Memory B cell (primary cell): ENCODE results near the gene MIEF2.
"Not testable (repeated sequence)": the region's sequence is repeated elsewhere in the genome, so short reads cannot be mapped to it uniquely, and the experiment has no call there.

Source experiments
- ATAC-seq: fragments of 150-1000 bp; cut with Tn5 transposase; 2 replicates; pipeline ENCODE4 v1.10.0; 2021; ENCODE audit warnings: low read depth, mild to moderate bottlenecking, moderate library complexity
- DNase-seq, 2 donors: peaks; one replicate each; pipeline ENCODE4 v3.0.0; 2022; ENCODE audit warnings: low spot score in 2 of 2
- H3K27ac Mint-ChIP-seq: one replicate; pipeline ENCODE4 v1.8.0; 2022; ENCODE audit warnings: mild to moderate bottlenecking, moderate library complexity, mixed read lengths
- H3K27me3 Mint-ChIP-seq: one replicate; pipeline ENCODE4 v1.8.0; 2022; ENCODE audit warnings: mixed read lengths
- H3K36me3 Mint-ChIP-seq: one replicate; pipeline ENCODE4 v1.8.0; 2022; ENCODE audit warnings: mild to moderate bottlenecking, mixed read lengths
- H3K4me1 Mint-ChIP-seq: one replicate; pipeline ENCODE4 v1.8.0; 2022; ENCODE audit warnings: mixed read lengths
- H3K4me3 Mint-ChIP-seq: one replicate; pipeline ENCODE4 v1.8.0; 2022; ENCODE audit warnings: mild to moderate bottlenecking, moderate library complexity, mixed read lengths
- H3K9me3 Mint-ChIP-seq: one replicate; pipeline ENCODE4 v1.8.0; 2022; ENCODE audit warnings: mixed read lengths

The MIEF2 gene, protein sequence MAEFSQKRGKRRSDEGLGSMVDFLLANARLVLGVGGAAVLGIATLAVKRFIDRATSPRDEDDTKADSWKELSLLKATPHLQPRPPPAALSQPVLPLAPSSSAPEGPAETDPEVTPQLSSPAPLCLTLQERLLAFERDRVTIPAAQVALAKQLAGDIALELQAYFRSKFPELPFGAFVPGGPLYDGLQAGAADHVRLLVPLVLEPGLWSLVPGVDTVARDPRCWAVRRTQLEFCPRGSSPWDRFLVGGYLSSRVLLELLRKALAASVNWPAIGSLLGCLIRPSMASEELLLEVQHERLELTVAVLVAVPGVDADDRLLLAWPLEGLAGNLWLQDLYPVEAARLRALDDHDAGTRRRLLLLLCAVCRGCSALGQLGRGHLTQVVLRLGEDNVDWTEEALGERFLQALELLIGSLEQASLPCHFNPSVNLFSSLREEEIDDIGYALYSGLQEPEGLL

DNA sequence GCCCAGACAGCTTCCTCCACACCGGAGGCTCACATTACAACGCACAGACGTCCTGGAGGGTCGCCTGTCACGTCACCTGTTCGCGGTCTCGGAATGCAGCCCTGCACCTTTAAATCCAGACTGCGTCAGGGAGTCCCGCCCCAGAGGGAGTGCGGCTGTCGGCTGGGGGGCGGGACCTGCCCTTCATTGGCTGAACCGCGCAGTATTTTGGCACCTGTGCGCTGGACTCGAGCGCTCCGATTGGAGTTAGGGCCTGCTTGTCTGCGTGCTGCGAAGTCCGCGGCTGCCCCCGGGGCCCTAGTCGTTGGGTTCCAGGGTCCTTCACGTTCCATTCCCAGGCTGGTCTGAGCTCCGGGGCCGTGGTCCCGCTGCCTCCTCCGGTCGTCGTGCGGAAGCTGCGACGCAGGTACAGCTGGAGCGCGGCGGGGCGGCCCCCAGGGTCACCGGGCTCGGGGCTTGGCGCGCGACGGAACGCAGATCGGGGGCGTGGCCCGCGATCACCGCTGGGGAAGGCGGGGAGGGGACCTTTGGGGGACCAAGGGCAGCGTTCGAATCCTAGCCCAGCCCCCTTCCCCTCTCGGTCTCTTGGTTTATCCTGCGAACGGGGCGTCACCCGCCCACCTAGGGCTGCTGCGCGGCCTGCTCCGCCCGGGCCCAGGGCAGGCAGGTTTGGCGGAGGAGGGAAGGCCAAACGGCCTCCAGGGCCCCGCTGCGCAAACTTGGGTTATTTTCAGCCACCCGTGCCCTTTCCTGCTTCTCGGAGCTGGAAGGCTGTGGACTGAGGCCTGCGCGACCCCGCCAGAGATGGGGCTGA is at the start of gene MIEF2:
Gene MIEF2 (plus strand): TSS at position 331 of the 814 bp plus-strand sequence. CDS start 2,059 bp downstream, outside the sequence.
- peak; percentile 82 to 85 for DNase-seq
- peaks cover 3% of the 10 kb centered on the region for H3K36me3 Mint-ChIP-seq
- H3K9me3 Mint-ChIP-seq, result no peaks in the 10 kb centered on the region

DNA sequence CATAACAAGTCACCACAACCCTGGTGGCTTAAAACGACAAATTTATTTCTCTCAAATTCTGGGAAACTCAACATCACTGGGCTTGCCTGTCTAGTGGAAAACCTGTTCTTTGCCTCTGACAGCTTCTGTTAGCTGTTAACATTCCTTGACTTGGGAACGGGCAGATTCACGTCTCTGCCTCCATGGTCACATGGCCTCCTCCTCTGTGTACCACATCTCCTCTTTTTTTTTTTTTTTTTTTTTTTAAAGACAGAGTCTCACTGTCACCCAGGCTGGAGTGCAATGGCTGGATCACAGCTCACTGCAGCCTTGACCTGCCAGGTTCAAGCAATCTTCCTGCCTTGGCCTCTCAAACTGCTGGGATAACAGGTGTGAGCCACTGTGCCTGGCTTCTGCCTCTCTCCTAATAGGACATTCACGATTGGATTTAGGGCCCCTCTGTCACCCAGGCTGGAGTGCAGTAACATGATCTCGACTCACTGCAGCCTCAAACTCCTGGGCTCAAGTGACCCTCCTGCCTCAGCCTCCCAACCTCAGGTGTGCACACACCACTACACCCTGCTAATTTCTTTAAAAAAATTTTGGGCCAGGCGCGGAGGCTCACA is 46.7 kb upstream of the MIEF2 start:
- H3K4me1 Mint-ChIP-seq, result no peaks in the 10 kb centered on the region
- ATAC-seq (no peak), DNase-seq (no peak)
- peaks cover 7% of the 10 kb centered on the region for H3K36me3 Mint-ChIP-seq
- H3K27me3 Mint-ChIP-seq, result no peaks in the 10 kb centered on the region
- H3K27ac Mint-ChIP-seq, result no peak overlapping the region
- no peak overlapping the region for H3K4me3 Mint-ChIP-seq
- H3K9me3 Mint-ChIP-seq, result no peaks in the 10 kb centered on the region

More for the DNA sequence above, at the start of gene MIEF2:
- no peaks in the 10 kb centered on the region for H3K27me3 Mint-ChIP-seq
- peak; percentile 87 for ATAC-seq
- H3K4me1 Mint-ChIP-seq, result peaks cover 12% of the 10 kb centered on the region
- H3K27ac Mint-ChIP-seq, result peak within 1 kb of the TSS; percentile 73
- peak within 1 kb of the TSS; percentile 83 for H3K4me3 Mint-ChIP-seq

DNA sequence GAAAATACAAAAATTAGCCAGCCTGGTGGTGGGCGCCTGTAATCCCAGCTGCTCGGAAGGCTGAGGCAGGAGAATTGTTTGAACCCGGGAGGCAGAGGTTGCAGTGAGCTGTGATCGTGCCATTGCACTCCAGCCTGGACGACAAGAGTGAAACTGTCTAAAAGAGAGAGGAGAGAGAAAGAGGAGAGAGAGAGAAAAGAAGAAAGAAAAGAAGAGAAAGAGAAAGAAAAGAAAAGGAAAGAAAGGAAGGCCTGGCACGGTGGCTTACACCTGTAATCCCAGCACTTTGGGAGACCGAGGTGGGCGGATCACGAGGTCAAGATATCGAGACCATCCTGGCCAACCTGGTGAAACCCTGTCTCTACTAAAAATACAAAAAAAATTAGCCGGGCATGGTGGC is 43.6 kb upstream of the MIEF2 start:
- ATAC-seq, H3K36me3 Mint-ChIP-seq, H3K4me3 Mint-ChIP-seq, DNase-seq, H3K27me3 Mint-ChIP-seq, H3K4me1 Mint-ChIP-seq, H3K27ac Mint-ChIP-seq, H3K9me3 Mint-ChIP-seq: not testable (repeated sequence)

DNA sequence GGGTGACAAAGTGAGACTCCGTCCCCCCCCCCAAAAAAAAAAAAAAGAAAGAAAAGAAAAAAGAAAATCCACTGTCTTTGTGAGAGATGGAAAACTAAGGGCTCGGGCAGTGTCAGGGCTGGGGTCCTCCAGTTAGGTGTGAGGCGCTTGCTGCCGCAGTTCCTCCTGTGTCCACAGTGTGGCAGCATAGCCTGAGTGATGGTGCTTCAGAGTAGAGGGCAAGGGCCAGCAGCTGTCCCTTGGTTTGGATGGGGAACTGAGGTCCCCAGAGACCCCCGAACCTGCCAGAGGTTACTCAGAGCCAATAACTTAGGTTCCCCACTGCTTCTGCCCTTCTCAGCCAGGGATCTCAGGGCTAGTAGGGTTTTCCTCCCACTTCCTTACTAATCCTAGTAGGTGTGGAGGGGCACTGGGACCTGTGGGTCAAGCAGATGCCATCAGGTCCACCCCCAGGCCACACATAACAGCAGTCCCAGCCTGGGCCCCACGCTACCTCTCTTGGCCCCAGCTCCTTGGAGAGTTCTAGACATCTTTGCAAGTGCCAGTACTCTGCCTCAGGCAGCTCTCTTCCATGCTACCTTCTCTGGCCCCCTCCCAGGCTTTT is 42.9 kb upstream of the MIEF2 start:
- Mint-ChIP-seq H3K36me3 (no peaks in the 10 kb centered on the region), H3K9me3 (no peaks in the 10 kb centered on the region), H3K4me1 (no peaks in the 10 kb centered on the region), H3K27me3 (no peaks in the 10 kb centered on the region), H3K4me3 (no peak overlapping the region), H3K27ac (no peak overlapping the region)
- ATAC-seq (peak; percentile 94), DNase-seq (peak; percentile 69 to 80)

DNA sequence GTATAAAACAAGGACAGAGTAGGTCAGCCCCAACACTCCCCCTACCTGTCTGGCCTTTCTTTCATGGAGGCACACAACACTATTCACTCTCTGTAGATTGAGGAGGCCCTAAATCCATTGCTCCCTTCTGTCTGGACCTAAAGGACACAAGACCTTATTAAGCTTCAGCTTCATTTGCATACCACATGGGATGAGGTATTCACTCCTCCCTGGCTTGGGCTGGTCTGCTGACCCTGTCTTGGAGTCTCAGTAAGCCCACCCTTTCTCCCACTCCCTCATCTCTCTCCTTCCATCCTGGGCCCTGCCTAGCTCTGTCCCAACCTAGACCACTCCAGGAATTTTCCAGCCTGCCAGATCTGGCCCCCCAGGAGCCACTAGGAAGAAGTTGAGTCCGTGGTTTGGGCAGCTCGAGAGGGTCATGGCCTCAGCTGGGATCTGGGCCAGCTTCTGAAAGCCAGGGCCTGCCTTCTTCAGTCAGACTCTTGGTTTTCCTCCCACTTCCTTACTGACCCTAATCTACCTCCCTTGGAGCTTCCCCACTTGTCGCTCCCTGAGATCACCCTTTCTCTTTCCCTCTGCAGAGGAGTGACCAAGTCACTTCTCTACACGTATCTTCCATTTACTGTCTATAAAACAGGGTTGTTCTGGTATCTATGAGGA is 41.6 kb upstream of the MIEF2 start:
- DNase-seq, result no peak

DNA sequence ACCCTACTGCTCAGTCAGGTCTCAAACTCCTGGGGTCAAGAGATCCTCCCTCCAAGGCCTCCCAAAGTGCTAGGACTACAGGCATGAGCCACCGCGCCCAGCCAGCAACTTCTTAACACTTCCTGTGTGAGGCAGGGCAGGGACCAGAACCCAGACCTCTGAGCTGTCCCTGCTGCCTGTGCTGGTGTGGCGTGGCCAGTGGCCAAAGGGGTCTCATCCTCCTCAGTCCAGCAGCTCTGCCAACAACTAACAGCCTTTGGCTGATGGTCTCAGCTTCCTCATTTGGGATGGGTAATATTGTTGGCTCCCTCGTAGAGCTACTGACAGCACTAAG is 36.4 kb upstream of the MIEF2 start:
- Mint-ChIP-seq H3K27ac (no peak overlapping the region), H3K36me3 (no peaks in the 10 kb centered on the region), H3K9me3 (no peaks in the 10 kb centered on the region), H3K4me1 (peaks cover 14% of the 10 kb centered on the region), H3K27me3 (no peaks in the 10 kb centered on the region), H3K4me3 (no peak overlapping the region)
- DNase-seq (no peak), ATAC-seq (no peak)

More for the DNA sequence above, 41.6 kb upstream of the MIEF2 start:
- no peaks in the 10 kb centered on the region for H3K4me1 Mint-ChIP-seq
- no peaks in the 10 kb centered on the region for H3K36me3 Mint-ChIP-seq
- no peaks in the 10 kb centered on the region for H3K27me3 Mint-ChIP-seq
- H3K4me3 Mint-ChIP-seq, result no peak overlapping the region
- ATAC-seq, result no peak
- H3K9me3 Mint-ChIP-seq, result no peaks in the 10 kb centered on the region
- no peak overlapping the region for H3K27ac Mint-ChIP-seq

DNA sequence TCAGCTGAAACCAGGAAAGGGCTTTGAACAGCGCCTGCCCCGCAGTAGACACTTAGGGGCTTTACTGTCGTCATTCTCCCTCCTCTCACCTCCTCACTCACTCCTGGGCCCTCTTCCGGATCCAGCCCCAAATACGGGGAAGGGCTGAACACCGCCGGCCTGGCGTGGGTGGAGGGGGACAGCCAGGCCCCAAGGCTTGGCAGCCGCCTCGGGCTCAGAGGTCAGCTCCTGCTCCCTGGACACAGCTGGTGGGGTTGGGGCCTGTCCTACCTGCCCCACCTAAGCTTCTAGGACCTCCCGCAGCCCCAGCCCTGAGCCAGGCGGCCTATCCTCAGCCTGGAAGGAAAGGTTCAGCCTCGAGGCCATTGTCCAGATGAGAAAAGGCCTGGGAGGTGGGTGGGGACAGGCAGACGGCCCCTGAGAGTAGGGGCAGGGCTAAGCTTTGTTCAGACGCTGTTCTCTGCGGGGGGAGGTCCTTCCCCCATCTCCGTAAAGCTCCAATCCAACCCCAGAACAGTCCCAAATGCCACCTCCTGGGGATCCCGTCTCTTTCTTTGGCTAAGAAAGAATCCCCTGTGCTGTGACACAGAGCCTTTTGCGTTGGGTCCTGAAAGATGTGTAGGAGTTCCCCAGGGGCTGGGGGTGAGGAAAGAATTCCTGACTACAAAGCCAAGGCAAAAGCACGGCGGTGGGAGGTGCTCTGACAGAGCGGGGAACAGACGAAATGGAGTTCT is 35.9 kb upstream of the MIEF2 start:
- DNase-seq (no peak), ATAC-seq (no peak)
- Mint-ChIP-seq H3K4me3 (peak overlapping the region; percentile 73), H3K27me3 (no peaks in the 10 kb centered on the region), H3K36me3 (no peaks in the 10 kb centered on the region), H3K9me3 (no peaks in the 10 kb centered on the region), H3K27ac (no peak overlapping the region), H3K4me1 (peaks cover 14% of the 10 kb centered on the region)

DNA sequence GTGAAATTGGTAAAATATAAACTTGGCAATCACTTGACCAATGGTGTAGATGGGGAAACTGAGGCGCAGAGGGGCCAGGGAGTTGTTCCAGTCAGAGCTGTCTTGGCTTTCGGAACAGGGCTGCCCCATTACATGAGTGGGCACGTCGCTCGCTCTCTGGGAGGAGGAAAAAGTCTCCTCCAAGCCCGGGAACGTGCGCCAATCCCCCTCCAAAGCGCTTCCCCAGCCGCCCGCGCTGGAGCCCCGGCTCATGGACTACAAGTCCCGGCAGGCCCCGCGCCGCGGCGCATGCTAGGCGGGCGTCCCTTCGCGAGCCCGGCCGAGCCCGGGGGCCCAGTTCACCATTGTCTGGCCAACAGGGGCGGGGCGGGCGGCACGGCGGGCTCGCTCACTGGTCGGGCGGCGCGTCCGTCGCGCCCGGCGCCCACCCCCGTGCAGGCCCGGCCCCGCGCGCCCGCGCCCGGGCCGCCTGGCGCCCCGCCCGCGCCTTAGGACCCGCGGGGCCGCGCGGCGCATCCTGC is 35.3 kb upstream of the MIEF2 start, which contains the start of gene LLGL1:
Gene LLGL1 (plus strand): TSS at position 515 of the 521 bp plus-strand sequence. CDS start 48 bp downstream, outside the sequence.
- Mint-ChIP-seq H3K27ac (peak within 1 kb of the TSS; percentile 89), H3K9me3 (no peaks in the 10 kb centered on the region), H3K4me1 (peaks cover 14% of the 10 kb centered on the region), H3K4me3 (peak within 1 kb of the TSS; percentile 95), H3K27me3 (no peaks in the 10 kb centered on the region), H3K36me3 (no peaks in the 10 kb centered on the region)
- DNase-seq (peak; percentile 86 to 92), ATAC-seq (peak; percentile 94)

DNA sequence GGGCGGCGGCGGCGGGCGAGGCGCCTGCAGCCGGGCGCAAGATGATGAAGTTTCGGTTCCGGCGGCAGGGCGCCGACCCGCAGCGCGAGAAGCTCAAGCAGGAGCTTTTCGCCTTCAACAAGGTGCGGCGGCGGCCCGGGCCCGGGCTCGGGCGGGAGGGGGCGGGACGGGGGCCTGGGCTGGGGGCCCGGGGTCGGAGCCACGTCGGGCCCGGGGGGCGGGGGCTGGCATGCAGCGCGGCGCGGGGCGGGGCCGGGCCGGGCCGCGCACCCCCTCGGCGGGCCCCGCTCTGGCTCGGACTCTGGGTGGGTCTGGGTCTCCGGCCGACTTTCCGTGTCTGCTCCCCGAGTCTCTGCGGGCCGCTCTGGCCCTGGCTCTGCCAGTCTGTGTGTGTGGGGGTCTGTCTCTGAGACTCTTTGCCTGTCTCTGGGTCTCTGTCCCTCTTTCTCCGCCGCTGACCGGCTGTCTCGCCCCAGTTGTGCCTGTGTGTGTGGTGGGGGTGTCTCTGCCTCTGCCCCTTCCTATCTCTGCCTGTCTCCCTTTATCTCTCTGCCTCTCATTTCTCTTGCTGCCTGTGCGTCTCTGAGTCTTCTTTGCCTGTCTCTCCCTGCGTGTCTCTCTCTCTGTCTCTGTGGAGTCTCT is 34.7 kb upstream of the MIEF2 start:
- ATAC-seq (no peak), DNase-seq (peak in 1 of 2 donors; percentile 41)
- Mint-ChIP-seq H3K36me3 (no peaks in the 10 kb centered on the region), H3K4me1 (peaks cover 14% of the 10 kb centered on the region), H3K27ac (peak overlapping the region; percentile 89), H3K4me3 (peak overlapping the region; percentile 95), H3K27me3 (no peaks in the 10 kb centered on the region), H3K9me3 (no peaks in the 10 kb centered on the region)

DNA sequence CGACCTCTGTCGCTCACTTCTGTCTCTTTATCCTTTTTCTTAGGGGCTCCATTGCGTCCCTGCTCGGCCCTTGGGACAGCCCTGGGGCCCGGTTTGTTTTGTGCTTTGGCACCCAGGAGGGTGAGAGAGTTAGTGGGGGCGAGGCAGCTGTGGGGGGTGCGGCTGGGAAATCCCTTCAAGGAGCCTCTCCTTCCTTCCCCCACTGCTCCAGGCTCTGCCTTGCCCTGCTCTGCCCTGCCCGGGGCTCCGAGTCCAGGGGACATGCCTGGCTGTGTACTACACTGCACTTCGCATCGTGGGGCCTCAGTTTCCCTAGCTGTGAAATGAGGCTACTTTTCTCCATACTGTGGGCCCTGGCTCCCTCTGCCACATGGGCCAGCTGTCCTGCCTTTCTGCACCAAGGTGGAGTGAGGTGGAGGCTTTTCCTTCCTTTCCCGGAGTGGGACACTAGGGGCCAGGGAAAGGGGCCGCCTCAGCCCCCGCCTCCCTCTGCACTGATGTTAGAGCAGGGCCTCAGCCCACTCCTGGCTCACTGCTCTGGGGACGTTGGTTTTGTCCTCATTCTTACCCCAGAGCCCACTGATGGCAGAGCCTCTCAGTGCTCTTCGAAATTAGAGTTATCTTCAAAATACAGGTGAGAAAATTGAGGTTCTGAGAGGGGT is 34.0 kb upstream of the MIEF2 start:
- Mint-ChIP-seq H3K9me3 (no peaks in the 10 kb centered on the region), H3K36me3 (no peaks in the 10 kb centered on the region), H3K4me1 (peaks cover 14% of the 10 kb centered on the region), H3K27ac (peak overlapping the region; percentile 89), H3K27me3 (no peaks in the 10 kb centered on the region), H3K4me3 (peak overlapping the region; percentile 95)
- DNase-seq (no peak), ATAC-seq (no peak)

DNA sequence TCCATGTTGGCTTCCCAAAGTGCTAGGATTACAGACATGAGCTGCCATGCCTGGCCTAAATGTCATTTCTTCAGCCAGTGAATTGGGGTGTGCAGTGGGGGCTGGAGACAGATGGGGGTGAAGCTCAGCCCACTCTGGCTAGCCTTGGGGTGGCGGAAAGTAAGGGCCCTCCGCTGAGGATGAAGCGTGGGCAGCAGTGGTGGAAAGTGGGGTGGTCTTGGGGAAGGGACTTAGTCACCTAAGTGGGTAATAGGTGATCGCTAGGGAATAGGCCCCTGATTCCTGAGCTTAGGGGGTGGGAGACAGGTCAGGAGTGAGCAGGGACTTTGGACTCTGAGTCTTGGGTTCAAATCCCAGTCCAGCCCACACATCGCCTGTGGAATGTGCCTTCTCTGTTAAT is 32.8 kb upstream of the MIEF2 start:
- Mint-ChIP-seq H3K27me3 (no peaks in the 10 kb centered on the region), H3K4me3 (no peak overlapping the region), H3K27ac (no peak overlapping the region), H3K36me3 (no peaks in the 10 kb centered on the region), H3K9me3 (no peaks in the 10 kb centered on the region), H3K4me1 (peaks cover 14% of the 10 kb centered on the region)
- DNase-seq (no peak), ATAC-seq (no peak)

DNA sequence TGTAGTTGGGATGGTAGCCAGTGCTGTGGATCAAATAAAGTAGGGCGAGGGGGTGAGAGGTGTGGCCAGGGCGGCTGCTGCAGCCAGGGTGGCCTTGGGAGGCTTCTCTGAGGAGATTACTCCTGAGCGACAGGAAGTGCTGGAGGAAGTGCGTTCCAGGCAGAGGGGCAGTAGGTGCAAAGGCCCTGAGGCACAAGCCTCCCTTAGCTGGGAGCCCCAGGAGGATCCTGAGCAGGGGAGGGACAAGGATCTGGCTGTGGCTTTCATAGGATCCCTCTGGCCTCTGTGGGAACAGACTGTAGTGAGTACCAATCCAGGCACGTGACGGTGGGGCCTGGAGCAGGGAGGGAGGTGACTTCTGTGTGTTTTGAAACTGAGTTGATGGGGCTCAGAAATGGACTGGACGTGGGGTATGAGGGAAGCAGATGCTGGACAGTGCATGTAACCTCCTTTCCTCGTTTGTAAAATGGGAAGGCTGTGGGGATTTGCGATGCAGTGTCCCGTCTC is 32.2 kb upstream of the MIEF2 start:
- H3K27ac Mint-ChIP-seq, result no peak overlapping the region

More for the DNA sequence above, 32.2 kb upstream of the MIEF2 start:
- H3K4me1 Mint-ChIP-seq, result peaks cover 14% of the 10 kb centered on the region
- H3K4me3 Mint-ChIP-seq, result no peak overlapping the region
- DNase-seq (no peak), ATAC-seq (no peak)
- H3K27me3 Mint-ChIP-seq, result no peaks in the 10 kb centered on the region
- H3K9me3 Mint-ChIP-seq, result no peaks in the 10 kb centered on the region
- H3K36me3 Mint-ChIP-seq, result no peaks in the 10 kb centered on the region
